HG03354 (cell line): ENCODE results near the gene RAB34.

Experiments used
- ATAC-seq: cut with Tn5 transposase; IDR thresholded peaks from one replicate; pipeline ENCODE4 v1.9.1; 2021; ENCODE audit warnings: mild to moderate bottlenecking; ENCODE audit not compliant: unreplicated experiment, poor library complexity, severe bottlenecking

Gene RAB34

GRCh38 chr17:28698253-28698941 is 19.3 kb downstream of the RAB34 start:
- no peak for ATAC-seq

GRCh38 chr17:28693869-28694268 is 23.8 kb downstream of the RAB34 start:
- ATAC-seq = no peak

- ATAC-seq = no peak
These were observed 28.7 kb downstream of the RAB34 start for GRCh38 chr17:28689011-28689410.

- ATAC-seq = no peak
These were observed 29.2 kb downstream of the RAB34 start for GRCh38 chr17:28688481-28688880.

- ATAC-seq = no peak
These were observed 31.4 kb downstream of the RAB34 start for GRCh38 chr17:28686296-28686695.

GRCh38 chr17:28685366-28685765 is 32.3 kb downstream of the RAB34 start:
- no peak for ATAC-seq

- ATAC-seq = no peak
These were observed 32.7 kb downstream of the RAB34 start for GRCh38 chr17:28684963-28685362.

GRCh38 chr17:28682655-28683054 is 35.0 kb downstream of the RAB34 start:
- ATAC-seq = no peak

GRCh38 chr17:28675980-28676379 is 41.7 kb downstream of the RAB34 start:
- ATAC-seq = no peak

- ATAC-seq = no peak
These were observed 42.2 kb downstream of the RAB34 start for GRCh38 chr17:28675490-28675889.

GRCh38 chr17:28669918-28670317 is 47.8 kb downstream of the RAB34 start:
- ATAC-seq = no peak

GRCh38 chr17:28667870-28668269 is 49.8 kb downstream of the RAB34 start:
- ATAC-seq = no peak

GRCh38 chr17:28665994-28666393 is 51.7 kb downstream of the RAB34 start:
- ATAC-seq = no peak
